Loucy (cell line): Measurements from ENCODE around the gene UBE2G2.

ENCODE experiments used
- CTCF ChIP-seq: fragments of 200-600 bp; sonication (generic); conservative IDR thresholded peaks from 2 replicates; pipeline ENCODE4 v1.5.1; 2014; ENCODE audit warnings: mild to moderate bottlenecking, antibody characterized with exemption, low read length
- EZH2phosphoT487 ChIP-seq: fragments of 200-600 bp; IDR thresholded peaks from 2 replicates; pipeline ENCODE4 v1.6.1; 2018; ENCODE audit warnings: antibody characterized with exemption, mild to moderate bottlenecking, moderate library complexity, borderline replicate concordance

- TF ChIP-seq CTCF (no peak), EZH2phosphoT487 (no peak)
Observed at GRCh38 chr21:44763451-44764318, 37.9 kb downstream of the UBE2G2 start.
